ENCODE data around the gene TMPRSS9.

Gene TMPRSS9

DNA sequence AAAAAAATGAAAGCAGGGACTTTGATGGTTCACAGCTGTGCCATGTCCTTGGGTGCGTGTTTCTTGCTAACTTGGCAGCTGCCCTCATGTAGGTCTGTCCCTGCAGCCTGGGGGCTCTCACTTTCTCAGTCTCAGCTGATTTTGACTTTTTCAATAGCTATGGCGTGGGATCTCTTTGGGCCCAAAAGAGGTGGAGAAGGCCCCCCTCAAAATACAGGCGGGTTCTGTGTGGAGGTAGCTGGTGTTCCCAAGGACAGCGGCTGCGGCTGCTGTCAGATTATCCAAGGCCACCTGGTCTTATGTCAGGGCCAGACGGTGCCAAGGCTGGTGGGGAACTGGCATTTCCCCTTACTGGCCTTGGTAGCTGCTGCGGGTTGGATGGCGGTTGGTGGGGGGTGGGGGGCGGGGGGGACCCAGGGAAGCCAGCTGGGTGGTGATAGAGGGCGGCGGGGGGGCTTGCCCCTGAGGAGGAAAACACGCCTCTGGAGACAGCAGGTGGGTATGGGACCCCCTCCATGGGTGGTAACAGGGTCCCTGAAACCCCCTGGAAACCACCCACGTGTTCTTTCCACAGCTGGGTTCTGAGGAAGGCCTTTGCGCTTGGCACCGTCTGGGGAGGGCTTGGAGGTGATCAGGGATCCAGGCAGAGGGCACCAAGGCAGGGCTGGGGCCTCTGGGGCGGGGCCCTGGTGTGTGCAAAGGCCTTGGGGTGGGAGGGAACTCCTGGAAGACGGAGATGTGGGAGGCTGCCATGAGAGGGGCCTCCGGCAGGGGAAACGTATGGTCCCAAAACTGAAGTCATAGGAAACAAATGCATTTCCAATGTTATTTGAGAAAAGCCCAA lies 63.2 kb downstream of the TMPRSS9 start:
- no peak for DNase-seq (ENCODE audit: low read depth)

DNA sequence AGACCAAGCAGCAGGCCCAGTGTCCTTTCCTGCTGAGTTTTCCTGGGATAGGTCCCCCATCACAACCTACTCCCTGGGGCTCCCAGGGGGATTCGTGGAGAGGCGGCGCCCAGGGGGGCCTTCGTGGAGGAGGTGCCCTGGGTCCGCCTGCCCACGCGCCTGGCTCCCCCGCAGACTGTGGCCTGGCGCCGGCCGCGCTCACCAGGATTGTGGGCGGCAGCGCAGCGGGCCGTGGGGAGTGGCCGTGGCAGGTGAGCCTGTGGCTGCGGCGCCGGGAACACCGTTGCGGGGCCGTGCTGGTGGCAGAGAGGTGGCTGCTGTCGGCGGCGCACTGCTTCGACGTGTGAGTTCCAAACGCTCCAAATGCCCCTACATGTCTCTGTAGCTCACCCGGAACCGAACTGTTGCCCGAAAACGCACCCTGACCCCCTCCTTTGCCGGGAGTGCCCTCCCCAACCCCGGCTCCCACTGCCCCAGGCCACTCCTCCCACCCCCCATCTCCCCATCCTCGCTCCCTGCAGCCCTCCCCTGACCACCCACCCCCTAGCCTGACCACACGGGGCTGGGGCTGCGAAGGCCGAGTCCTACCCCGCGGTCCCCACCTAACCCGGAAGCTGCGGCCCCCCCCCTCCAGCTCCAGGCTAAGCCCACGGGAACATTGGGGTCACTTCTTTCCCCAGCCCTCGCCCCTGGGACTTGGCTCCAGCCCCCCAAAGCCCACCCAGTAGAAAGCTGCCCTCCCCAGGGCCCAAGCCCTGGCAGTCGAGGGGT lies 64.0 kb downstream of the TMPRSS9 start:
- no peak for DNase-seq (ENCODE audit: low read depth)

DNA sequence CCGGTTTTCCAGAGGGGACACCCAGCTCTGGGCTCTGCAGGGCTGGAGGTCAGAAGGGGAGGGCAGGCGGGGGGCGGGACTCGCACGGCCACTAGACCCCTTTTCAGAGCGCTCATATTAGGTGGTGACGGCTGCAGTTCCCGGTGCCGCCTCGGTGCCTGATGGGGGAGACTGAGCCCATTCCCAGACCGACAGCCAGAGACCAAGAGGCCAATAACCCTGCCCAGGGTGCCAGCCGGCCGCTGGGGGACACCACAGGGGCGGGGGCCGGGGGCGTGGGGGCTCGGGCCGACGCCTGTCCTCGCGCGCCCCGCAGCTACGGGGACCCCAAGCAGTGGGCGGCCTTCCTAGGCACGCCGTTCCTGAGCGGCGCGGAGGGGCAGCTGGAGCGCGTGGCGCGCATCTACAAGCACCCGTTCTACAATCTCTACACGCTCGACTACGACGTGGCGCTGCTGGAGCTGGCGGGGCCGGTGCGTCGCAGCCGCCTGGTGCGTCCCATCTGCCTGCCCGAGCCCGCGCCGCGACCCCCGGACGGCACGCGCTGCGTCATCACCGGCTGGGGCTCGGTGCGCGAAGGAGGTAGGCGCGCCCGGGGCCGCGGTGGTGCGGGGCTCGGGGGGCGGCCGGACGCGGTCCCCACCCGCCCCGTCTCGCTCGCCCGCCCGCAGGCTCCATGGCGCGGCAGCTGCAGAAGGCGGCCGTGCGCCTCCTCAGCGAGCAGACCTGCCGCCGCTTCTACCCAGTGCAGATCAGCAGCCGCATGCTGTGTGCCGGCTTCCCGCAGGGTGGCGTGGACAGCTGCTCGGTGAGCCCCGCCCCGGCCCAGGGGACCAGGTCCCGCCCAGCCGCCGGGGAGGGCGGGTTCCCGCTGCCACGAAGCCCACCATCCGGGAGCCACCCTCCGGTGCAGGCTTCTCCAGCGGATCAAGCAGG lies 64.9 kb downstream of the TMPRSS9 start:
- peak; percentile 78 for DNase-seq (ENCODE audit: low read depth)

GRCh38 chr19:2425622-2426581 lies 65.8 kb downstream of the TMPRSS9 start:
- DNase-seq (ENCODE audit: low read depth), result no peak

- peak; percentile 54 for DNase-seq (ENCODE audit: low read depth)
Observed at GRCh38 chr19:2426611-2427428, 66.8 kb downstream of the TMPRSS9 start.

DNA sequence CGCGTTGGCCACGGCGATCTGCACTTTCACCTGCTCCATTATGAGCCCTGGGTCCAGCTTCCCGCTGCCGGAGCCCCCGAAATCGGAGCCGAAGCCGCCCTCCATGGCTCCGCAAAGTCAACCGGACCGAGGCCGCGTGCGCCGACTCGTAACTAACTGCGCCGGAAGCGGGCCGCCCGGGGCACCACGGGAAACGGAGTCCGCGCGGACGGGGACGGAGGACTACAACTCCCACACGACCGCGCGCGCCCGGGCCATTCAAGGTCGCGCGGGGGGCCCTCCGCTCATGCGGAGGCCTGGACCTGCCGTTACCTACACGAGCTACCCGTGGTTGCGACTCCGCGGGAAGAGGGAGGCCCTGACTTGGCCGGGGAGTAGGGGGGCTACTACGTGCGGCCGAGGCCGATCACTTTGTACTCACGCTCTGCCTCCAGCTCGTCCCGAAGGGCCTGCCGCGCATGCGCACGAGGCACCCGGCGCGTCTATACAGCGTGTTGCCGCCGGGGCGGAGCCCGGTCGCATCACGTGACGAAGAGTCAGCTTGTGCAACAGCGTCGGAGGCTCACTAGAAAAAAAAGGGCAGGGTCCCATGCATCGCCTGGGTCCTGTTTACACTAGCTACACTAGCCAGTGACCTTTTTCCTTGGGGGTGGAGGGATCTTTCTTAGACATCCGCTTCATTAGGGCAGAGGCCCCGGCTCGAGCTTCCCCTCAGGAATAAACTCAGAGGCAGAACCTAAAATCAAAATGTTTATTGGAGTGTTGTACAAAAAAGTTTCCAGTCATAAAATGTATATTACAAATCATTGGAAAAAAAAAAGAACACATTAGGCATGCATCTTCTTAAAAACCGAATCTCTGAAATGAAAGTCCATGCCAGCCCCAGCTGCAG lies 67.6 kb downstream of the TMPRSS9 start, which contains the start of gene TIMM13:
Gene TIMM13, minus strand, starts transcription at position 158 of the 892 bp plus-strand sequence. Its CDS starts 53 bp downstream, at position 105.
- DNase-seq (ENCODE audit: low read depth), result peak; percentile 95

- no peak for DNase-seq (ENCODE audit: low read depth)
Observed at GRCh38 chr19:2428321-2428690, 68.2 kb downstream of the TMPRSS9 start.

GRCh38 chr19:2428756-2429711 lies 69.0 kb downstream of the TMPRSS9 start:
- DNase-seq (ENCODE audit: low read depth), result no peak

DNA sequence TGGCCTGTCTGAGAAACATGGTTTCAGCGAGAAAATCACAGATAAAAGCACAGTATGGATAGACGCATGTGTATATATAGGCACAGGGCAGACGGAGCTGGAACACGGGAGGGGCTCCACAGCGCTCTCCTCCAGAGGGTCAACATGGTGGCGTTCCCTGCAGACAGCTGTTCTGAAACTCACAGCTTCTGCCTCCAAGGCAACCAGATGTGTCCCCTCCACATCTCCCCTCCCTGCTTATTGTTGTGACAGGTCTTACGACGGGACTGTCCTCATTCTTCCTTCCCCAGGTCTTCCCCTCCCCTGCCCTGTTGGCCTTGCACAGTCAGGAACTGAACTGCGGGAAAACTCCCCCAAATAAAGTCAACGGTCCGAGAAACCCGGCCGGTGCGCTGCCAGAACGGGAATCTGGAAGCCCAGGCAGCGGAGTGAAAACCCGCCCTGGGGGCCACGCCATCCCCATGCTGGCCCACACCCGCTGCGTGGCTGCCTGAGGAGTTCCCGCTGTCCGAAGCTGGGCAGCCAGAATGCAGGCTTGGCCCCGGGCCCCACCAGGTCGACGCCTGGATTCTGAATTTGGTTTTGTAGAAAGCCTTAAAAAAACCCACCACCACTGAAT lies 70.0 kb downstream of the TMPRSS9 start:
- no peak for DNase-seq (ENCODE audit: low read depth)

DNA sequence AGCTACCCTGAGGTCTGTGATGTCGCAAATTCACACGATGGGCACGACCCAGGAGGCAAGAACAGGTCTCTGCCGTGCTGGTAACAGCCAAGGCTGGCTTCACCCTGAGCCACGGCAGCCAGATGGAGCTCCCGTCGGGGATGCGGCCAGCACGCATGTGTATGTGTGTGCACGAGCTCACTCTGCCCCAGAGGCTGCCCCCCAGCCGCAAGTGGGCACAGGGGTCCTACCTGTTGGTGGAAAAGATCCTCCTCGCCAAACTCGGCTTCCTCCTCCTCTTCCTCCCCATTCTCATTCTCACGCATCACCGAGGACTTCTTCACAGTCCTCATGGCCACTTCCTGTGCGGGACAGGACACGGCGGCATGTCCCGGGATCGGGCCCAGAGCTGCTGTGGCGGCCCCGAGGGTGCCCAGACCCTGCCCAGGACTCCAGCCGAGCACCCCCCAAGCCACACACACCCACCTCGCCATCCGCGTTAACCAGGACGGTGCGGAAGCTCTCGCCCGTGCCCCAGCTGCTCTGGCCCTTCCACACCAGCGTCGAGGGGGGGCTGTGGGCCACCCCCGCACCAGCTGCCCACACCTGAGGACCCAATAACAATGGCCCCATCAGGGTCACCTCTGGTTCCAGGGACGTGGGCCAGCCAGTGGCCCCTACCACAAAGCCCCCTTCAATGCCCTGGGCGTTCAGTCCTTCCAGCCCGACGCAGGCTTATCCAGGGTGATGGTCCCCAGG lies 71.4 kb downstream of the TMPRSS9 start:
- DNase-seq (ENCODE audit: low read depth), result no peak

- no peak for DNase-seq (ENCODE audit: low read depth)
Observed at GRCh38 chr19:2432131-2432848, 72.2 kb downstream of the TMPRSS9 start.

- no peak for DNase-seq (ENCODE audit: low read depth)
Observed at GRCh38 chr19:2433854-2434253, 73.8 kb downstream of the TMPRSS9 start.

- no peak for DNase-seq (ENCODE audit: low read depth)
Observed at GRCh38 chr19:2434267-2434666, 74.2 kb downstream of the TMPRSS9 start.

DNA sequence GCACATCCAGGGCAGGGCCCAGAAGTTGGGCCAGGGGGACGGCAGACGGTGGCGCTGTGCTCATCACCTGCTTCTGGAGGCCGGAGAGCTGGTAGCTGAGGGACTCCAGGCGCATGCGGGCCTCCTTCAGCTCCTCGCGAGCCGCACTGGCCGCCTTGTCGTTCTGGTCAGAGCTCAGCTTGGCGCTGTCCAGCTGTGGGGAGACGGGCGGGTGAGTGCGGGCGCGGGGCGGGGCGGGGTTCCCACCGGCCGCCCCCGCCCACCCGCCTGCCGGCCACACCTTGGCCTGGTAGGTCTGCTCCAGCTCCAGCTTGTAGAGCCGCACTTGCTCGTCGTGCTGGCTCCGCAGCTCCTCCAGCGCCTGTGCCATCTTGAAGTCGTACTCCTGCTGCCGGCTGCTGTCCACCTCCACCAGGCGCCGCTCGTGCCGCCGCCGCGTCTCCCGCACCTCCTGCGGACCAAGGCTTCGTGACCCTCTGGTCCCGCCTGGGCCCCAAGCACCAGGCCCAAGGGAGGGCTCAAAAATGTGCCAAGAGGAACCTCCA lies 74.7 kb downstream of the TMPRSS9 start:
- no peak for DNase-seq (ENCODE audit: low read depth)

GRCh38 chr19:2436384-2436783 lies 76.3 kb downstream of the TMPRSS9 start:
- no peak for DNase-seq (ENCODE audit: low read depth)

DNA sequence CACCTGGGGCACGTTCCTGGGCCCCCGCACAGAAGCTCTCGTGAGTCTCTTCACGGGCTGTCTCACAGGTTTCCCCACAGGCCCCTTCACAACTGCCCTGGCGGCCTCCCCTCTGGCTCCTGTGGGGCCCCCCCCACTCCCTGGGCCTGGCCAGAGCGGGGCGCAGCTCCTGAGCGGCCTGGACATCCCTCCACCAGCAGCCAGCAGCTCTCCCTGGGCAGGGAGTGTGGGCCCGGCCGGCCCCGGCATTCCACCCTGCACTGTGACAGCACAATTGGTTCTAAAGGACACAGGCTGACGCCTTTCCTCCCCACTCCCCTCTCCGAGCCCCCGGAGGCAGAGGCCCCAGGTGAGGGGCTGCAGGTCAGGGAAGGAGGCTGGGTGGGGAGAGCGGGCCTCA lies 76.9 kb downstream of the TMPRSS9 start:
- DNase-seq (ENCODE audit: low read depth), result no peak
